ENCODE results near the gene TLX1.

DNA sequence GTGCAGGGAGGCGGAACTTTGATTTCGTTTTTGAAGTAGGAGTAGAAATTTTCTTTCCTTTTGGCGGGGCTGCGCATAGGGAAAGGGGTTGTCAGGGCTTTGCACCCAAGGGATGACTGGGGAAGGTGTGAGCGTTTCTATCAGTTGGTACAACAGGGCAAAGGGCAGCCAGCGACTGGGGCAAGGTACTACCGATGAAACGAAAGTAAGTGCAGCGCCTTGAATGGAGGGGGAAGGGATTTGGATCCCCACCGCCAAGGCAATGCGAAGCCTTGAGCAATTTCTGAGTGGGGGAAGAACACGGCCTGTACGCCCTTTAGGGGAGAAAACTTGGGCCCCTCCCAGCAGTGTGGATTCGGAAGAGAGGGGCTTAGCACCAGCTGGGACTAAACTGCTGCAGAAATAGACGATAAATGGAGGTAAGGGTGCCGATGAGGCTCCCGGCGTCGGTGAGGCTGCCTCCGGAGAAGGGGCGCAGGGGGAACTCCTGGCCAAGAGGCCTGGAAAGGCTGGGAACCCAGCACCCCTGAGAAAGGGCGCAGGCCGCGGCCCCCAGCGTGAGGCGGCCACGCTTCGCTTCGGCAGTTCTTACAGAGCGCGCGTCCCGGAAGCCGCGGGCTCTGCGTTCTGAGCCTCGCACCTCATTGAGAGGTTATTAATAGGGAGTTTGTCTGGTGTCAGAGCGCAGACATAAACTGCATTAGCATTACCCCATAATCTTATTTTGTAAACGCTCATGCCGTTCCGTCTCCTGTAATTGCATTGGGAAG lies 10.0 kb upstream of the TLX1 start:
- TF ChIP-seq, protein P1, sequence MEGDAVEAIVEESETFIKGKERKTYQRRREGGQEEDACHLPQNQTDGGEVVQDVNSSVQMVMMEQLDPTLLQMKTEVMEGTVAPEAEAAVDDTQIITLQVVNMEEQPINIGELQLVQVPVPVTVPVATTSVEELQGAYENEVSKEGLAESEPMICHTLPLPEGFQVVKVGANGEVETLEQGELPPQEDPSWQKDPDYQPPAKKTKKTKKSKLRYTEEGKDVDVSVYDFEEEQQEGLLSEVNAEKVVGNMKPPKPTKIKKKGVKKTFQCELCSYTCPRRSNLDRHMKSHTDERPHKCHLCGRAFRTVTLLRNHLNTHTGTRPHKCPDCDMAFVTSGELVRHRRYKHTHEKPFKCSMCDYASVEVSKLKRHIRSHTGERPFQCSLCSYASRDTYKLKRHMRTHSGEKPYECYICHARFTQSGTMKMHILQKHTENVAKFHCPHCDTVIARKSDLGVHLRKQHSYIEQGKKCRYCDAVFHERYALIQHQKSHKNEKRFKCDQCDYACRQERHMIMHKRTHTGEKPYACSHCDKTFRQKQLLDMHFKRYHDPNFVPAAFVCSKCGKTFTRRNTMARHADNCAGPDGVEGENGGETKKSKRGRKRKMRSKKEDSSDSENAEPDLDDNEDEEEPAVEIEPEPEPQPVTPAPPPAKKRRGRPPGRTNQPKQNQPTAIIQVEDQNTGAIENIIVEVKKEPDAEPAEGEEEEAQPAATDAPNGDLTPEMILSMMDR (IDR thresholded peaks at IDR 0.05; ENCODE audit: low read length), result no peak
- no peak for TF ChIP-seq EZH2 (IDR thresholded peaks at IDR 0.05; ENCODE audit: borderline replicate concordance, low read length)

All from OCI-LY1 (cell line).